K562 (cell line): ENCODE data around the gene SND1. TPM values are rescaled to one million over a fixed set of nuclear protein-coding genes. Genes with fewer than 3 reads are reported as not detected.

Experiments
- ATAC-seq: fragments of 200-7000 bp; cut with Tn5 transposase; 3 replicates; pipeline ENCODE4 v1.9.1; 2020; ENCODE audit warnings: moderate library complexity
- BruUV-seq: library from RNA; stranded (reverse); fragments of 400-500 nt; replicated peaks from 2 replicates; lab custom pipeline; 2021; lab: Mats Ljungman, UMichigan
- CTCF ChIA-PET: fragments of 300-600 bp; formaldehyde crosslinking; extraction: SDS; loops from one replicate; lab custom pipeline; 2021; ENCODE audit warnings: low intra/inter-chr PET ratio; lab: Yijun Ruan, JAX
- POLR2A ChIA-PET: fragments of 300-600, 350-650 bp; sonication (Branson Sonifier 250); formaldehyde crosslinking; extraction: SDS; loops from one replicate; lab custom pipeline; 2021; ENCODE audit warnings: antibody characterized with exemption, inconsistent platforms; lab: Yijun Ruan, JAX
- DNase-seq, 4 experiments: peaks; one replicate each; pipeline versions ENCODE4 v3.0.0 to v3.0.0-alpha.2; 2011 to 2018; ENCODE audit warnings: low spot score in 3 of 4, mixed read lengths in 3 of 4; ENCODE audit errors: extremely low read depth in 1 of 4
- FAIRE-seq: peaks from 2 replicates; lab custom pipeline; 2011; peaks lifted over from hg19 to GRCh38; lab: Jason Lieb, UNC
- H2AFZ ChIP-seq: 2 replicates; pipeline ENCODE4 v1.6.0; 2011; ENCODE audit warnings: low read depth, low read length, control low read depth, inconsistent platforms
- H3K27ac ChIP-seq: fragments of 200-600 bp; 3 replicates; pipeline ENCODE4 v1.8.0; 2011; ENCODE audit warnings: low read depth, mild to moderate bottlenecking, control low read depth, inconsistent platforms, low read length, moderate library complexity, mixed read lengths; ENCODE audit errors: extremely low read depth
- H3K27me3 ChIP-seq, 2 experiments: fragments of 300-600 bp in 1 of 2; 2 replicates in 1 of 2; 3 replicates in 1 of 2; pipeline versions ENCODE4 v1.6.0 to v1.8.0; 2011; ENCODE audit warnings: inconsistent platforms in 2 of 2, low read length in 2 of 2, mild to moderate bottlenecking in 1 of 2, mixed read lengths in 1 of 2, moderate library complexity in 1 of 2; ENCODE audit not compliant: control insufficient read depth in 2 of 2, insufficient read depth in 2 of 2
- H3K36me3 ChIP-seq: fragments of 300-600 bp; 3 replicates; pipeline ENCODE4 v1.8.0; 2011; ENCODE audit warnings: mild to moderate bottlenecking, low read length, inconsistent platforms; ENCODE audit not compliant: control insufficient read depth, insufficient read depth
- H3K4me1 ChIP-seq, 2 experiments: fragments of 200-600 bp in 1 of 2; replicated peaks in 1 of 2; 2 replicates in 1 of 2; 3 replicates in 1 of 2; pipeline versions ENCODE4 v1.5.1 to v1.8.0; 2011; ENCODE audit warnings: inconsistent platforms in 2 of 2, low read length in 2 of 2, mild to moderate bottlenecking in 1 of 2, mixed read lengths in 1 of 2, moderate library complexity in 1 of 2; ENCODE audit not compliant: control insufficient read depth in 2 of 2, insufficient read depth in 2 of 2
- H3K4me2 ChIP-seq: 2 replicates; pipeline ENCODE4 v1.6.1; 2011; ENCODE audit warnings: low read length, control low read depth, inconsistent platforms, mixed read lengths; ENCODE audit not compliant: insufficient read depth
- H3K4me3 ChIP-seq: fragments of 200-600 bp; sonication (generic), shearing (Covaris generic); 2 replicates; pipeline ENCODE4 v1.5.1; 2016; ENCODE audit warnings: control low read depth, inconsistent platforms
- H3K79me2 ChIP-seq: fragments of 200-600 bp; 3 replicates; pipeline ENCODE4 v1.8.0; 2011; ENCODE audit warnings: low read length, inconsistent platforms; ENCODE audit not compliant: control insufficient read depth, insufficient read depth
- H3K9ac ChIP-seq, 2 experiments: 2 replicates each; pipeline versions ENCODE4 v1.6.0 to v1.6.1; 2011; ENCODE audit warnings: low read depth in 2 of 2, low read length in 2 of 2, control low read depth in 1 of 2, inconsistent platforms in 1 of 2, mild to moderate bottlenecking in 1 of 2, mixed read lengths in 1 of 2; ENCODE audit not compliant: insufficient read depth in 1 of 2
- H3K9me1 ChIP-seq: one replicate; pipeline ENCODE4 v1.6.0; 2011; ENCODE audit warnings: inconsistent platforms, mild to moderate bottlenecking, low read length, moderate library complexity; ENCODE audit not compliant: control insufficient read depth, insufficient read depth
- H3K9me3 ChIP-seq: replicated peaks from 2 replicates; pipeline ENCODE4 v1.5.1; 2011; ENCODE audit warnings: low read depth, low read length, inconsistent platforms; ENCODE audit not compliant: control insufficient read depth, insufficient read depth
- H4K20me1 ChIP-seq: replicated peaks from 2 replicates; pipeline ENCODE4 v1.6.1; 2011; ENCODE audit warnings: low read length, inconsistent platforms, mixed read lengths; ENCODE audit not compliant: control insufficient read depth, insufficient read depth
- ATF1 ChIP-seq, 2 experiments: fragments of 450-650 bp in 1 of 2; IDR thresholded peaks; 2 replicates each; pipeline ENCODE4 v1.6.1; 2016; ENCODE audit warnings: missing compliant biosample characterization in 1 of 2, missing genetic modification characterization in 1 of 2
- CBFA2T3 ChIP-seq: fragments of 450-650 bp; IDR thresholded peaks from 2 replicates; pipeline ENCODE4 v1.6.1; 2017
- CEBPG ChIP-seq, 3 experiments: fragments of 200-800 bp in 1 of 3; sonication (Bioruptor generic) in 1 of 3; sonication (generic) in 1 of 3; formaldehyde crosslinking in 1 of 3; IDR thresholded peaks in 2 of 3; conservative IDR thresholded peaks in 1 of 3; 2 replicates each; pipeline versions ENCODE4 v1.6.1 to v1.8.0; 2016 to 2022; ENCODE audit warnings: missing compliant biosample characterization in 2 of 3, missing genetic modification characterization in 2 of 3, mild to moderate bottlenecking in 1 of 3, missing genetic modification reagents in 1 of 3
- DDX20 ChIP-seq: fragments of 450-650 bp; IDR thresholded peaks from 2 replicates; pipeline ENCODE4 v1.6.1; 2016; ENCODE audit warnings: missing genetic modification characterization, low read depth, mild to moderate bottlenecking, missing compliant biosample characterization, moderate library complexity
- FOXA3 ChIP-seq, 2 experiments: fragments of 450-650 bp in 1 of 2; sonication (generic) in 1 of 2; formaldehyde crosslinking; IDR thresholded peaks in 1 of 2; conservative IDR thresholded peaks in 1 of 2; 2 replicates each; pipeline versions ENCODE4 v1.4.0 to v1.8.0; 2020 to 2022; ENCODE audit warnings: mild to moderate bottlenecking in 2 of 2, missing genetic modification reagents in 1 of 2
- HDAC1 ChIP-seq, 2 experiments: fragments of 450-650 bp; IDR thresholded peaks; 2 replicates each; pipeline ENCODE4 v1.6.1; 2016 to 2017; ENCODE audit warnings: inconsistent platforms in 1 of 2, mild to moderate bottlenecking in 1 of 2, moderate library complexity in 1 of 2
- HMGN3 ChIP-seq: IDR thresholded peaks from 2 replicates; pipeline ENCODE4 v1.6.1; 2011; ENCODE audit warnings: borderline replicate concordance, low read depth, mild to moderate bottlenecking, mixed read lengths, low read length; ENCODE audit not compliant: insufficient read length; ENCODE audit errors: extremely low read depth
- HNRNPUL1 ChIP-seq: fragments of 200-400 bp; formaldehyde crosslinking; IDR thresholded peaks from 2 replicates; pipeline ENCODE4 v1.6.1; 2017; ENCODE audit warnings: low read length
- MCM7 ChIP-seq, 2 experiments: fragments of 450-650 bp; IDR thresholded peaks; 2 replicates each; pipeline ENCODE4 v1.6.1; 2016 to 2018
- MNT ChIP-seq, 2 experiments: fragments of 450-650 bp; conservative IDR thresholded peaks; 2 replicates each; pipeline ENCODE4 v1.6.1; 2017; ENCODE audit warnings: mild to moderate bottlenecking in 2 of 2, moderate library complexity in 2 of 2
- NFIC ChIP-seq: fragments of 450-650 bp; IDR thresholded peaks from 2 replicates; pipeline ENCODE4 v1.6.1; 2017; ENCODE audit warnings: mild to moderate bottlenecking, inconsistent platforms
- PTBP1 ChIP-seq: fragments of 200-400 bp; formaldehyde crosslinking; IDR thresholded peaks from 2 replicates; pipeline ENCODE4 v1.6.1; 2017; ENCODE audit warnings: low read depth, low read length
- SIX5 ChIP-seq, 2 experiments: IDR thresholded peaks; 2 replicates each; pipeline ENCODE4 v1.6.1; 2011; ENCODE audit warnings: low read length in 2 of 2, borderline replicate concordance in 1 of 2, low read depth in 1 of 2, mild to moderate bottlenecking in 1 of 2, moderate library complexity in 1 of 2; ENCODE audit not compliant: insufficient read depth in 1 of 2
- TCF3 ChIP-seq: sonication (generic); formaldehyde crosslinking; IDR thresholded peaks from 2 replicates; pipeline ENCODE4 v1.4.0; 2020; ENCODE audit warnings: mild to moderate bottlenecking, missing genetic modification reagents
- TCF7 ChIP-seq: sonication (generic); IDR thresholded peaks from 2 replicates; pipeline ENCODE4 v1.6.1; 2016; ENCODE audit warnings: antibody characterized with exemption, borderline replicate concordance
- TRIM28 ChIP-seq: fragments of 450-650 bp; IDR thresholded peaks from 2 replicates; pipeline ENCODE4 v1.6.1; 2017
- TSC22D4 ChIP-seq: fragments of 450-650 bp; IDR thresholded peaks from 2 replicates; pipeline ENCODE4 v1.6.1; 2016; ENCODE audit warnings: missing genetic modification characterization, missing biosample characterization, control low read depth
- ZC3H11A ChIP-seq: IDR thresholded peaks from 2 replicates; pipeline ENCODE4 v1.6.1; 2012; ENCODE audit warnings: low read depth, low read length, improper control_type of control experiment
- ZNF589 ChIP-seq: fragments of 200-800 bp; sonication (Bioruptor generic); IDR thresholded peaks from 2 replicates; pipeline ENCODE4 v1.6.1; 2016; ENCODE audit warnings: low read depth, missing genetic modification characterization, missing compliant biosample characterization
- WGBS: fragments of 100-300 bp; shearing (Covaris generic); methylation state at CpG from one replicate; pipeline ENCODE4 v1.1.6; 2016; ENCODE audit warnings: low coverage, mixed read lengths; ENCODE audit not compliant: insufficient coverage; ENCODE audit errors: missing lambda C conversion rate; 5-methylcytosine and 5-hydroxymethylcytosine counted together
- in situ Hi-C: fragments of 300-500 bp; cut with MboI; formaldehyde crosslinking; loops from 4 replicates; pipeline ENCODE4 v1.15.0; 2018; ENCODE audit warnings: inconsistent platforms, mixed read lengths
- intact Hi-C: fragments of 100-400 bp; cut with micrococcal nuclease; formaldehyde crosslinking; loops from 2 replicates; pipeline ENCODE4 v1.14.2; 2022
- polyA plus RNA-seq, 8 experiments: library from polyadenylated mRNA; depleted of rRNA in 4 of 8; stranded (reverse) in 5 of 8; unstranded in 3 of 8; fragments of >200 nt; fragmentation: Nextera tagmentation in 2 of 8; fragmentation: Illumina TruSeq in 1 of 8; extraction: Ambion mirVana in 2 of 8; extraction: Trizol in 1 of 8; gene quantifications; 2 replicates each; pipeline versions ENCODE4 v1.2.1 to v1.2.3, GENCODE V29; 2011 to 2014; ENCODE audit warnings: inconsistent platforms in 1 of 8, missing spikeins in 1 of 8
- total RNA-seq, 7 experiments: library from RNA; depleted of rRNA in 6 of 7; stranded (reverse); fragments of >200 nt in 6 of 7; fragmentation: Illumina TruSeq in 2 of 7; extraction: Trizol in 2 of 7; gene quantifications; 2 replicates each; pipeline versions ENCODE4 v1.2.1 to v1.2.3, GENCODE V29; 2011 to 2021; ENCODE audit warnings: low replicate concordance in 1 of 7

The SND1 gene
- total and polyA plus RNA-seq, 9 of the 15 experiments (the other 6 are each of a cell fraction or from before 2014, with no cell fraction given): 46.5 to 307 (median 191) TPM

GRCh38 chr7:127819975-127820731 lies 168.2 kb downstream of the SND1 start (continued):
- TF ChIP-seq CEBPG (CRISPR knock-in tag; IDR thresholded peaks at IDR 0.05) (no peak), CEBPG (tag; conservative IDR thresholded peaks at IDR 0.05 in 1 of 2, IDR thresholded peaks at IDR 0.05 in 1 of 2) (peak in 1 of 2 experiments; percentile 52; a peak in 1 of 4 replicates), TCF7 (peak; percentile 98), ATF1 (CRISPR knock-in tag; IDR thresholded peaks at IDR 0.05) (no peak), ATF1 (tag; IDR thresholded peaks at IDR 0.05) (peak; percentile 53), ZNF589 (CRISPR knock-in tag) (0 out of 2 replicates have a peak, but pooled peaks have one; percentile 49)

GRCh38 chr7:127820732-127821085 lies 168.7 kb downstream of the SND1 start:
- H3K4me3 ChIP-seq: no peak overlapping the region
- BruUV-seq: no TSS peak
- no peaks in the 10 kb centered on the region for H3K27me3 ChIP-seq
- CTCF ChIA-PET: no interaction called here
- H4K20me1 ChIP-seq: peaks cover 15% of the 10 kb centered on the region; the same call in 1 of the 2 replicates
- ATAC-seq (no peak), FAIRE-seq (no peak), DNase-seq (no peak)
- no peaks in the 10 kb centered on the region for H3K9me3 ChIP-seq
- in situ Hi-C loops (loop anchor here (10.0 kb wide), 1 partner anchor 1704 kb away; no protein-coding TSS in a partner anchor), intact Hi-C loops (no loop called here)
- H2AFZ ChIP-seq: no peak overlapping the region
- H3K9ac ChIP-seq: no peak overlapping the region
- WGBS: 90% methylated on average over 2 of the region's 2 CpGs
- H3K27ac ChIP-seq: peak overlapping the region; percentile 18
- peaks cover 0 to 46% of the 10 kb centered on the region in 2 experiments for H3K4me1 ChIP-seq
- peaks cover 75% of the 10 kb centered on the region for H3K79me2 ChIP-seq
- peaks cover 3% of the 10 kb centered on the region for H3K9me1 ChIP-seq
- POLR2A ChIA-PET: interaction anchor here (1.2 kb wide), 1 partner anchor 23 kb away, joined by 3 read pairs; no protein-coding TSS in a partner anchor
- H3K4me2 ChIP-seq: no peak overlapping the region; the same call in 1 of the 2 replicates
- peaks cover 27% of the 10 kb centered on the region; the same call in 2 of the 3 replicates for H3K36me3 ChIP-seq
- TF ChIP-seq ZC3H11A: 0 out of 2 replicates have a peak, but pooled peaks have one; percentile 25
- TF ChIP-seq TRIM28: no peak
- TF ChIP-seq FOXA3 (CRISPR knock-in tag; conservative IDR thresholded peaks at IDR 0.05 in 1 of 2, IDR thresholded peaks at IDR 0.05 in 1 of 2): 0 out of 4 replicates have a peak, but pooled peaks of 1 of the 2 experiments have one; percentile 33
- TF ChIP-seq HMGN3: no peak
- TF ChIP-seq CBFA2T3: no peak
- no peak for TF ChIP-seq HDAC1 (IDR thresholded peaks at IDR 0.05)
- no peak for TF ChIP-seq ZNF589 (CRISPR knock-in tag)
- no peak for TF ChIP-seq SIX5 (IDR thresholded peaks at IDR 0.05; ENCODE audit: borderline replicate concordance in 1 of 2, insufficient read depth in 1 of 2, low read depth in 1 of 2, low read length in 2 of 2)
- 0 out of 2 replicates have a peak, but pooled peaks have one; percentile 3 for TF ChIP-seq NFIC
- no peak for TF ChIP-seq TSC22D4
- peak; percentile 19; the same call in 1 of the 2 replicates for TF ChIP-seq DDX20 (tag)
- TF ChIP-seq TCF3 (CRISPR knock-in tag): 0 out of 2 replicates have a peak, but pooled peaks have one; percentile 2
- 0 out of 4 replicates have a peak, but pooled peaks of 1 of the 2 experiments have one; percentile 5 for TF ChIP-seq MNT (conservative IDR thresholded peaks at IDR 0.05)
- no peak for TF ChIP-seq MCM7 (IDR thresholded peaks at IDR 0.05)
- no peak for TF ChIP-seq HNRNPUL1
- TF ChIP-seq PTBP1: no peak
